GM19035 (cell line): ENCODE measurements around the gene C1orf167.
"Not testable (repeated sequence)": the region's sequence is repeated elsewhere in the genome, so short reads cannot be mapped to it uniquely, and the experiment has no call there.

ENCODE experiments used
- ATAC-seq: cut with Tn5 transposase; IDR thresholded peaks from one replicate; pipeline ENCODE4 v1.9.1; 2021; ENCODE audit not compliant: unreplicated experiment

Gene C1orf167

DNA sequence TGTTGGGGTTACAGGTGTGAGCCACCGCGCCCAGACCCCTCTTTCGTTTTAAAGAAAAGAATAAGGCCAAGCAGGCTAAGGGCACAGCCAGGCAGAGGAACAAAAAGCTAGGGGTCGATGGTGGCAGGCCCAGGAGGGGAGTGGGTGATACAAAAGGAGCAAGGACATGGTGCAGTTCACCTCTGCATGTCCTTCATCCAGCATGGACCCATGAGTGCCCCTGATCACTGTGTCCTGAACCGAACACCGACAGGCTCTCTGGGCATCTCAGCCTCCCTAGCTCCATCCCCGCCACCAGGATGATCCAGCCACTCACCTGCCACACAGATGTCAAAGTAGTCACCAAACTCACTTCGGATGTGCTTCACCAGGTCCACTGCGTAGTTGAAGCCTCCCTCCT, 37.9 kb downstream of the C1orf167 start:
- no peak for ATAC-seq

DNA sequence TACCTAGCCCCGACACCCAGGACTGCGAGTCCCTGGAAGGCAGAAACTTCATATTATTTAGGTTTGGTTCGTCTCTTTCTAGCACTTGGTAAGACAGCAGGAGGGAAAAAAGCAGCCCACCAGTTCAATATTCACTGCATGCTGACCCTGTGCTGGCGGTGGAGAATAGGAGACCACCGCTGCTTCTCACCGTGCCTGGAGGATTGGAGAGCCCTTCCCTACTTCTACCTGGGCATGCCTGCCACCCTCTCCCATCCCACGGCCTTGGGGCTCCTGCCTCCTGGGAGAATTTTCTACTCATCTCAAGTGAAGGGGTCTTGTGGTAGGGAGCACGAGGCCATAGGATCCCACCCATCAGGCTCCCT, 38.4 kb downstream of the C1orf167 start:
- no peak for ATAC-seq

DNA sequence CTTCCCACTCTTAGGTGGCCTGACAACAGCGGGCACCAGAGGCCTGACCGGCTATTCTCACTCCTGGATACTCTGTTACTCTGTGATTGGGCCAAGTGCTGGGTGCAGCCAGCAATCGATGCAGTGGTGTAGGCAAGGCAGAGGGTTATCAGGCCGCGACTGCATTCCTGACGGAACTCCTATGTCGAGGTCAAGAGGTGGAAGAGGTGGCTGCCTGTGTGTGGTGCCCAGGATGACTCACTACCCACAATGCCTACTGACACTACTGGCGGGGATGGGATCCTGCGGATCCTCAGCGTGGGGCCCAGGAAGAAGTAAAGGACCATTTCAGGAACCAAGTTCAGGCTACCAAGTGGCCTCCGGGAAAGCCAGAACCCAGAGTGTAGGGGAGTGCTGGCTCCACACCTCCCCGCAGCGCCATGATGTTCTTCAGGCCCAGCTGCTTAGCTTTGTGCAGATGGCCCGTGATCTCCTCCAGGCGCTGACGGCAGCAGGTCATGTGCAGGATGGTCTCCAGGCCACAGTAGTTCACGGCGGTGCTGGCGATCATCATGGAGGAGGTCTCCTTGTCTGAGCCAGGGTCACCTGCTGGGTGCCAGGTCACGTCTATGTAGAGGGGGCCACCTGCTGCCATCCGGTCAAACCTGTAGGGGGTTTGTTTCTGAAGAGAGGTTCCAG, 38.9 kb downstream of the C1orf167 start:
- no peak for ATAC-seq

DNA sequence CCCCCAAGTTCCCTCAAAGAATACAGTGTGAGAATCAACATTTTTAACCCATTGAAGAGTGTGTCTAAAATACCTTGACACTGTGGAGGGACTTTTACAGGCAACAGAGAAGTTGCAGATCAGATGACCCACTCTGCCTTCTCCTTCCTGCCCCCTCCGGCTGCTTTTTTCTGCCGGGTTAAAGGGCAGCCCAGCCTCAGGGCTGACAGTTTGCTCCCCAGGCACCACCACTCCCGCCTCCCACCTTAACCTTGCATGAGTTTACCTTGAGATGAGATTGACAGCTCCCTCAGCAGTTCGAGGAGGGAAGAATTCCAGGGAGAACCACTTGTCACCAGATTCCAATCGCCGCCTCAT, 40.6 kb downstream of the C1orf167 start:
- no peak for ATAC-seq

DNA sequence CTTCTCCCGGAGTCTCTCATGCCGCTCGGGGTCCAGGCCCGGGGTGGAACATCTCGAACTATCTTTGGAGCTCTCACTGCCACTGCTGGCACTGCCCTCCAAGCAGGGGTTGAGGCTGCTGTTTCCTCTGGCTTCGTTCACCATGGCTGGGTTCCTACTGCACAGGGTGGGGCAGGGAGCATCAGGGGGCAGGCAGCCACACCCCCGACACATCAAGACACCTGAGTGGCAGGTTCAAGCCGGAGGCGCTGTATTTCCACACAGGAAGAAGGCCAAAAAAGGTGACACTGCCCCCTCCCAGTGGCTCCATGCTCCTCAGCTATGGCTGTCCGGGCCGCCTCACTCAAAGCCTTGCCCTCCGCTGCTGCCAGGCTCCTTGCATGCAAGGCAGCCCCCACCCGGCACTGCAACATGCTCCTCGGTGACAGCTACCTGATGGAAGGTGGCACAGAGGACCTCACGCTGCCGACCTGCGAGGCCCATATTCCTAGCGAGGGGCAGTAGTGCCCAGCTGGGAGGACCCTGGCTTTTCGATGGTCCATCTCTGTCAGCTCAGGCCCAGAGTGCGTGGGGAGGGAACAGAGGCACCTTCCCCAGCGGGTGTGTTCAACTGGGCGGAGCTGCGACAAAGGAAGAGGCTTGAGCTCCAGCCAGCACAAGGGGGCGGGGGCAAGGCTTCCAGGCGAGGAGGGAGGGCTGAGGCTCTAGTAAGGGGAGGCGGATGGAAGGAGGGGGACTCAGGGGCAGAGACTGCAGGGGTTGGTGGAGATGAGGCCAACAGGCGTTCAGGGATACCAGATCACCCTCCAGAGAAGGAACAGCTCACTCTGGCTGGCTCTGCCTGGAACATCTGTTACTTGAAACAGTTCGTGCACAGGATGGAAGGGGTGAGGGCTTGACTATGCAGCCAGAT, 41.2 kb downstream of the C1orf167 start:
- ATAC-seq, result no peak

DNA sequence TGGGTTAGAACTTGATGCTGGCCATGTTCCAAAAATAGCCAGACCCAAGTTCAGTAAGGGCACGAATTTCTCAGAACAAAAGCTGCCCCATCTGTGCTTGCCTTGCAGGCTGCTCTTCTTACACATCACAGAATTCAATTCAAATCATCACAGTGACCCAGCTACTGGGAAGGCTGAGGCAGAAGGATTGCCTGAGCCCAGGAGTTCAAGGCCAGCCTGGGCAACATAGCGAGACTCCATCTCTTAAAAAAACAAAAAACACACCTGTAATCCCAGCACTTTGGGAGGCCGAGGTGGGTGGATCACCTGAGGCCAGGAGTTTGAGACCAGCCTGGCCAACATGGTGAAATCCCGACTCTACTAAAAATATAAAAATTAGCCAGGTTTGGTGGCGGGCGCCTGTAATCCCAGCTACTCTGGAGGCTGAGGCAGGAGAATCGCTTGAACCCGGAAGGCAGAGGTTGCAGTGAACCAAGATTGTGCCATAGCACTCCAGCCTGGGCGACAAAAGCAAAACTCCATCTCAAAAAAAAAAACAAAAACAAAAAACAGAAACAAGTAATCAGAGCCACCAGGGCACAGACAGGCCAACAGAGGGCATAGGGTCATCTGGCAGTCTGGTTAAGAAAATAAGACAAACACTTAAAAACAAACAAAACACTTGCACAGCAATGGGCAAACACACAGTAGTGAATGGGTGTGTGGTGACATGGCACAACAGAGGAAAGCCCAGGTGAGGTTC, 42.1 kb downstream of the C1orf167 start:
- ATAC-seq, result not testable (repeated sequence)

DNA sequence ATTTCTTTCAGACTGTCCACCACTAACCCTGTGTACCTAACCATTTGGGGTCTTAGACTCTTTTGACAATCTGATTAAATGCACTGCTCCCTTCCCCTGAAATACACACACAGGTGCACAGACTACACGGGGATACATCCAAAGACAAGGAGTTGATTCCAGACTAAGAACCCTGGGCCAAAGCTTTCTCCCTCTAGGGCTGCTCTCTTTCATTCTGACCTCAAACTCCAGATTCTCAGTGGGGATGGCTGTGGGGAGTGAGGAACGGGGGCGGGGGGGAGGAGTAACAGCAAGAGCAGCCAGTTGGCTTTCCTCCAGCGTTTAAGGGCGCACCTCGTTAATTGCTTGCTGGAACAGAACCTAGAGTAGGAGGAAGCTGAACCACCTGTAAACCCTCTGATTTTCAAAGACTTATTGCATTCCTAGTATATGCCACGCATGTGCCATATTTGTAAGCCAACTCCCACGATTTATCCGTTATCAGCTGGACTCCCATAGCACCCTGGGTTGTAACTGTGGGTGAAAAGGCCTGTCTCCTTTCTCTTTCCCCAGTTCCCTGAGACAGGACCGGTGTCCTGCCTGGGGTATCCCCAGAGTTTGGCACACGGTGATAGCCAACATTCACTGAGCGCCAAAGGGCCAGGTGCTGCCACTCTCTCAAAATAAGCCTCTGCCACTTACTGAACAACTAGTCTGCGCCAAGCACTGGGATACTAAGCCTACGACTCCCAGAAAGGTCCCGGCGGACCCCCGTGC, 42.9 kb downstream of the C1orf167 start:
- no peak for ATAC-seq

DNA sequence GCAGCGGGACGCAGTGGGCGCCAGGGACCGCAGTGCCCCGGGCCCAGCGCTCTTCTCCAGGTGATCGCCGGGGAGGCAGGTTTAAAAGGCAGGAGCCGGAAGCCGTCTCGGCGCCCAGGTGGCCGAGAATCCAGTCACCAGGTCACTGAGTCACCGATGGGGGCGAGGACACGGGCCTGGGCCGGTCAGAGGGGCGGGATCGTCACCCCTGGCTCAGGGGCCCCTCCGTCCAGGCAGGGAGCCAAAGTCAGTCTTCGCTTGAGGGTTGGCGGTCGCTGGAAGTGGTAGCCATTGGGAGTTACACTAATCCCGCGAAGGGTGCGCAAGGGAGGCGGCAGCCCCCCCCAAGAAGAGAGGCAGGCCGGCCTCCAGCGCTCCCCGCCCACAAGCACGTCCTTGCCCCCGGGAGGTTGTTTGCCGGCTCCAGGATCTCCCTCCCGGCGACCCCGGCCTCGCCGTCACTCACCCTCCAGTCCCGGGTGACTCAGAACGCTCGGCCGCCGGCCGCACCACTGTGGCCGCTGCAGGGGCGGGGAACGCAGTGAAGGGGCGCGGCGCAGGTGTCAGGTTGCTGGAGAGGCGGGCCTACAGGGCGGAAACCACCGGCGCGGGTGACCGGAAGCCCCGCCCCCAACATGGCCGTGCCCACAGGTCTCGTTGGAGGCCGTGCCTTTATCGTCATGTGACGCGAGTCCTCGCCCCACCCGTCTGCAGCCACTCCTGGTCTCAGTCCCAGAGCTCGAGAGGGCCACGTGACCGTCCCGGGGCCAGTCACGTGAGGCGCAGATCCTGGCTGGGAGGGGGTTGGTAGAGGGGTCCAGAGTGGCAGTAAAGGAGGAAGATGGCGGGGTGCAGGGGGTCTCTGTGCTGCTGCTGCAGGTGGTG, 43.7 kb downstream of the C1orf167 start, which contains the start of the genes CLCN6 and MTHFR:
Gene CLCN6, plus strand, starts transcription at position 770 of the 885 bp plus-strand sequence. Its CDS starts 72 bp downstream, at position 842.
Gene MTHFR, minus strand, starts transcription at position 543 of the 885 bp plus-strand sequence. CDS start 2,848 bp downstream, outside the sequence.
- ATAC-seq, result peak; percentile 86

DNA sequence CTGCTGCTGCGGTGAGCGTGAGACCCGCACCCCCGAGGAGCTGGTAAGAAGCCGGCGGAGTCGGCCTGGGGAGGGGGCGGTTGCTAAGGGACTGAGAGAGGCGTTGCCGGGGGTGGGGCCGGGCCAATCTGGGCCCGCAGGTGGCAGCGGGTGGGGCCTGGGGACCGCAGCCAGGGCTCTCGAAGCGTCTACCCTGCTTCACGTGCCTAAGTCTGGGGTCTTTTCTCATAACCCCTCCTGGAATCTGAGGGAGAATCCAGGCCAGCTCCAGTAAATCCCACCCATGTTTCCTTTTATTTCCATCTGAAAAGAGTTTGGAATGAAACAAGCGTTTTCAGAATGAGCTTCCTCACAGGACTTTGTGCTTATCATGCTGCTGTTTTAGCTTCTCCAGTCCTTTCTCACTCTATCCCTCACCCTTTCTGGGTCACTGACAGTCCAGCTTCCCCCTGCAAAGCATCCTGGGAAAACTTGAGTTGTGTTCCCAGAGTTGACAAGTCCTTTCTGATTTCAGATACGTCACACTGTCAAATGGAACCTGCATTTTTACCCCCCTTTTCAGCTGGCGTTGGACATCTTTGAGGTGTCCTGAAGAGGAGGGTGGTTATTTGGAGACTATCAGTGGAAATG, 44.4 kb downstream of the C1orf167 start:
- ATAC-seq, result peak; percentile 45

DNA sequence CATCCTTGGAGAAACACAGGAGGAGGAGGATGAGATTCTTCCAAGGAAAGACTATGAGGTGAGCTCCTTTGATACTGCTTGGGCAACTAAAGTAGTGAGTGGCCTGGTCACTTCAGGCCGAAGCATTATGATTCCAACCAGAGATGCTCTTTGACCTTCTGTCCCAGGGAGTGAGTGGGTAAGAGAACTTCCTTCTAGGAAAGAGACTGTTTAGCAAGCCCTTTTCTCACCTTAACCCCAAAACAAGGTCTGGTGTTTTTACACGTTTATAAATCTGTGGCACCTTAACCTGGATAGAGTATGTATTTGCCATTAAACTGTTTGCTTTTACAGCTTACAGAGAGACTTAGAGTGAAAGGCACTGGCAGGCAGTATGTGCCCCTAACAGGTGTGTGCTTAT, 45.1 kb downstream of the C1orf167 start:
- ATAC-seq, result no peak

DNA sequence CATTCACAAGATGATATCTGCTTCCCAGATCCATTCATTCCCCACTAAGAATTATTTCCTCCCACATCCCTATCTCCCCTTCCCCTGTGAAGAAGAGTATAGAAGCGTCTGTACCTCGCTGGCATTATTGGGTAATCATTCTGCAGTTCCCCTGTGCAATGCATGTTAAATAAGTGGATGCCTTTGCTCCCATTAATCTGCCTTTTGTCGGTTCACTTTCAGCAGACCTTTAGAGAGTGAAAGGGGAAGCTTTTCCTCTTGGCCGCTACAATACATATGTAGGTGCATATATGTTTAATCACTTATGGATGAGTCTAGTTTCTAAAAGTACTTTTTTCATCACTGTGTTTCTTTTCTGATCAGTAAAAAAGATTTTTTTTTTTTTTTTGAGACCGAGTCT, 51.0 kb downstream of the C1orf167 start:
- ATAC-seq, result no peak

DNA sequence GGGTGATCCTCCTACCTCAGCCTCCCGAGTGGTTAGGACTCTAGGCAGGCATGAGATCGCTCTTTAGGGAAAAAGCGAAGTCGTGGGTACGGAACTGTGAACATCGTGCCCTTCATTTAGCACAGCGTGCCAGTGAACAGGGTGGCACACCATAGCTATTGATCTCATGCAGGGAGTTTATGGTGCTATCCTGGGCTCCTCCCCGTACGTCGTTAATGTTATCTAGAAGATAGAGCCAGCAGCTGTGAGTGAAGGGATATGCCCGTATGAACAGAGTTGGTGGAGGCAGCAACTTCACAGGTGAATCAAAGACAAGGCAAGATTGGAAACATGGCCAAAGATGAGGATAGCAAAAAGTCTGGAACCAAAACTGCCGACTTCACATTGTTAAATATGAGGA, 55.2 kb downstream of the C1orf167 start:
- no peak for ATAC-seq

DNA sequence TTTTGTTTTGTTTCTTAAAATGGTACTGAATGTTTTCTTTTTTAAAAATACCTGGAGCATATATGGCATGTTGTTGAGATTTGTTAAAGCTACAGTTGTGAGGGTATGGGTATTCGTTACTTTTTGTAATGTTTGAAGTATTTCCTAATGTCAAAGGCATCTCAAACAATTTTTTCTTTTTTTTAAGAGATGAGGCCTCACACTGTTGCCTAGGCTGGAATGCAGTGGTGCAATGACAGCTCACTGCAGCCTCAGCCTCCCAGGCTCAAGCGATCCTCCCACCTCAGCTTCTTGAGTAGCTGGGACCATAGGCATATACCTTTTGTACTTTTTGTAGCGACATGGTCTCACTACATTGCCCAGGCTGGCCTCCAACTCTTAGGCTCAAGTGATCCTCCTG, 60.1 kb downstream of the C1orf167 start:
- ATAC-seq, result no peak

DNA sequence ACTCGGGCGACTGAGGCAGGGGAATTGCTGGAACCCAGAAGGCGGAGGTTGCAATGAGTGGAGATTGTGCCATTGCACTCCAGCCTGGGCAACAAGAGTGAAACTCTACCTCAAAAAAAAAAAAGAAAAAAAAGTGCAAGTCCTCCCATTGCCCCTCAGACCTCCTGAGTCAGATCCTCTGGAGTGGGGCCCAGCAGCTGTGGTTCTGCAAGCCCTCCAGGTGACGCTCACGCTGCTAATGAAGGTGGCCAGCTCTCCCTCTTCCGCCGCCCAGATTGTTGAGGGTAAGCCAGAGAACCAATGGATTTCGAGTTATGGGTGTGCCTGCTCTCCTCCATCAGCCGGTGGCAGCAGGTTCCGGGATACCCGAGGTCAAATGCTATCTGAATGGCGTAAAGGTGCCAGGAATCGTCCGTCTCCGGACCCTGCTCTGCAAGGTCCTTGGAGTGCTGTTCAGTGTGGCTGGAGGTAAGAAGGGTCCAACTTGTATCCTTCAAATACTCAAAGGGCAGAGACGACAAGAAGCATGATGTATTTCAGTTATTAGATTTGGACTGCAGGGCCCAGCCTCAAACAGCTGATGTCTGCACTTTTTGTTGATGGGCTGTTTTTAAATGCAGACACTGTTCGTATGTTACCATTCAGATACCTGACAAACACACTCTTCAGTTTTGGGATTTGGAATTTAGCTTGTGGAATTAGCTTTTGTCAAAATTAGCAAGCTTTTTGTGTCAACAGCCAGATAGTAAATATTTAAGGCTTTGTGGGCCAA, 61.6 kb downstream of the C1orf167 start:
- ATAC-seq, result no peak

DNA sequence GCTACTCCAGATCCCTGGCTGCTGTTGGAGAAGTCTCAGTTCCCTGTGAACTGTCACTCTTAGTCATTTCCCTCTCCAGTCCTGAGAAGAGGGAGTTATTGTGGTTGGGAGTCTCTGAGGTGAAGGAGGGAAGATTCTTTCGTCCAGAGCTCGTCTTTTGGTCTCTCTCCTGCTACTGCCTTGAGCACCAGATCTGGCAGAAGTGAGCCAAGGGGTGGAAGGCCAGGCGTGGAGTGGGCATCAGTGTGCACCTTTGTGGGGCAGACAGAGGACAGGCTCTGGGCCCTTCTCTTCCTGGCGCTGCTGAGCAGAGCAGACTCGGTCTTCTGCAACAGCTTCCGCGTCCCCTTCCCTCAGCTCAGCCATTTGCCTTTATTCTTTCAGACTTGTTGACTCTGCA, 63.1 kb downstream of the C1orf167 start:
- no peak for ATAC-seq

DNA sequence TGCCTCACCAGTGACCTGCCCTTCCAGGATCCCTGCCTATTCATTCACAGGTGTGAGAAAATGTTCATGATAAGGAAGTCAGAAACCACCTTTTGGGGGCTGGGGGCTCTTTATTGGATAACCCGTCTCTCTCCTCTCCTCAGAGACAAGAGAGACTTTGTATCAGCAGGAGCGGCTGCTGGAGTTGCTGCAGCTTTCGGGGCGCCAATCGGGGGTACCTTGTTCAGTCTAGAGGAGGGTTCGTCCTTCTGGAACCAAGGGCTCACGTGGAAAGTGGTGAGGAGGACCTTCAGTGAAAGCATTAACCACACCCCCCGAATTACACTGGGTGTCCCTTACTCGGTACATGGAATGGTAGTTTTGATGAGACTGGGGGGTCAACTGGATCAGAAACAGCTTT, 65.0 kb downstream of the C1orf167 start:
- ATAC-seq, result no peak

DNA sequence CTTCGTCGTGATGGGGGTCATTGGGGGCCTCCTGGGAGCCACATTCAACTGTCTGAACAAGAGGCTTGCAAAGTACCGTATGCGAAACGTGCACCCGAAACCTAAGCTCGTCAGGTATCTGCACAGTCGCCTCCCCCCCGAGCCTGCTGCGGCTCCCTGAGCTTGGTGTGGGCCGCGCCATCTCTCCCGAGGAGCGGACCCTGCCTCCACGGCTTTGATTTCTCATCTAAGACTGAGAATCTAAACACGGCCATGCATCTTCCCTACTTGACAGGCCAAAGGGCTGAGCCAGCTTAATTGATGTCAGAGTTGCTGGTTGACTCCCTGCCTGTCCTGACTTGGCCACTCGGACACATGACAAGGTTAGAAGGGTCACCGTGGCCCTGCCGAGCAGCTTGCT, 66.5 kb downstream of the C1orf167 start:
- no peak for ATAC-seq

DNA sequence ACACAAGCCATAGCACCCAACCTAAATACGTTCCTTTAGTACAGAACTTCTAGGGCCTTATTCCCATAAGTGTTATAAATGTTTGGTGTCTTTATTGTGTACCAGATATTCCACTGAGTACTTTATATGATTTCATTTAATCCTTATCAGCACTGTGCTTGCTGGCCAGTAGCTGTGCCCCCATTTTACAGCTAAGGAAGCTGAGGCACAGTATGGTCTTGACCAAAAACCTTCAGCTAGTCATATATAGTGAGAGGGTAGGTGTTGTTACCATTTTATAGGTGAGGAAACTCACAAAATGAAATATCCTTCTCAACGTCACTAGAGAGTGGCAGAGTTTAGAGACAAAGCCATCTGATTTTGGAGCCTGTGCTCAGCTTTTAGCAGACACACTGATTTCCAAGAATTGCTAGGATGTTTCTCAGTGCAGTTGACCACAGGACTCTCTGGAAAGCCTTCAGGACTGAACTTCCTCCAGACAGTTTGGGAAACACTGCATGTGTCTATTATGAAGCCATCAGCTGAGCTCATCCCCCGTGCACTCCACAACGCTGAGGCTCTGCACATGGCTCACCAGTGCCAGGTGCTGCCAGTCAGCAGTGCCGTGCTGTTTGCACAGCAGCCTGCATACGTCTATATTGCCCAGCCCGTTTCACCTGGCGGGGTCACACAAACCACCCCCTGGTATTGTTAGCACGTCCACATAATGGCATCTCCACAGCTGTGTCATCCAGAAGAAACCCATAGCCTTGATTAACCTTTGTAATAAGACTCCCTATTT, 70.1 kb downstream of the C1orf167 start:
- no peak for ATAC-seq
